GM12878 (cell line): ENCODE data around the gene SNAP29. TPM values are rescaled to one million over a fixed set of nuclear protein-coding genes. Genes with fewer than 3 reads are reported as not detected.

Experiments
- ATAC-seq: fragments of 200-7000 bp; cut with Tn5 transposase; 3 replicates; pipeline ENCODE4 v1.9.1; 2020; ENCODE audit warnings: mild to moderate bottlenecking, moderate library complexity
- BruUV-seq: library from RNA; stranded (reverse); fragments of 400-500 nt; replicated peaks from 2 replicates; lab custom pipeline; 2021; lab: Mats Ljungman, UMichigan
- CTCF ChIA-PET: fragments of 300-600 bp; sonication (Branson Sonifier 250); formaldehyde crosslinking; extraction: SDS; loops from one replicate; lab custom pipeline; 2021; ENCODE audit warnings: inconsistent platforms; lab: Yijun Ruan, JAX
- POLR2A ChIA-PET: fragments of 350-600 bp; formaldehyde crosslinking; extraction: SDS; loops from one replicate; lab custom pipeline; 2021; ENCODE audit warnings: inconsistent platforms; lab: Charles Lee
- RAD21 ChIA-PET: fragments of 300-600 bp; sonication (Branson Sonifier 250); formaldehyde crosslinking; loops from one replicate; lab custom pipeline; 2023; ENCODE audit warnings: antibody characterized with exemption; ENCODE audit not compliant: unreplicated experiment; lab: Charles Lee
- SMC1A ChIA-PET: fragments of 300-600 bp; sonication (Branson Sonifier 250); formaldehyde crosslinking; loops from one replicate; lab custom pipeline; 2023; ENCODE audit not compliant: unreplicated experiment, uncharacterized antibody; lab: Charles Lee
- DNase-seq: peaks from one replicate; pipeline ENCODE4 v3.0.0-alpha.2; 2011; ENCODE audit warnings: low read depth, low spot score
- FAIRE-seq: peaks from 3 replicates; lab custom pipeline; 2011; peaks lifted over from hg19 to GRCh38; lab: Jason Lieb, UNC
- H2AFZ ChIP-seq: 2 replicates; pipeline ENCODE4 v1.6.0; 2011; ENCODE audit warnings: low read depth, low read length, control low read depth; ENCODE audit not compliant: control insufficient read depth
- H3K27ac ChIP-seq: 2 replicates; pipeline ENCODE4 v1.5.1; 2011; ENCODE audit warnings: control low read depth; ENCODE audit not compliant: control insufficient read depth, insufficient read depth
- H3K27me3 ChIP-seq, 2 experiments: replicated peaks in 1 of 2; 2 replicates each; pipeline versions ENCODE4 v1.6.0 to v1.6.1; 2011; ENCODE audit warnings: low read length in 1 of 2; ENCODE audit not compliant: control insufficient read depth in 2 of 2, insufficient read depth in 2 of 2
- H3K36me3 ChIP-seq, 2 experiments: 2 replicates each; pipeline ENCODE4 v1.5.1; 2011; ENCODE audit warnings: low read length in 1 of 2; ENCODE audit not compliant: control insufficient read depth in 2 of 2, insufficient read depth in 2 of 2
- H3K4me1 ChIP-seq: 2 replicates; pipeline ENCODE4 v1.6.1; 2011; ENCODE audit warnings: mild to moderate bottlenecking, low read length, moderate library complexity, mixed read lengths; ENCODE audit not compliant: control insufficient read depth, insufficient read depth
- H3K4me2 ChIP-seq: 2 replicates; pipeline ENCODE4 v1.6.0; 2011; ENCODE audit warnings: control low read depth; ENCODE audit not compliant: control insufficient read depth, insufficient read depth
- H3K4me3 ChIP-seq: fragments of 200-600 bp; sonication (generic); 2 replicates; pipeline ENCODE4 v1.5.1; 2016
- H3K79me2 ChIP-seq: 2 replicates; pipeline ENCODE4 v1.6.0; 2011; ENCODE audit warnings: low read length; ENCODE audit not compliant: control insufficient read depth, insufficient read depth
- H3K9ac ChIP-seq: 2 replicates; pipeline ENCODE4 v1.8.0; 2011; ENCODE audit warnings: low read length, control low read depth, mixed read lengths; ENCODE audit not compliant: control insufficient read depth, insufficient read depth
- H3K9me3 ChIP-seq: replicated peaks from 3 replicates; pipeline ENCODE4 v1.5.1; 2011; ENCODE audit warnings: mild to moderate bottlenecking, low read length; ENCODE audit not compliant: control insufficient read depth, insufficient read depth
- H4K20me1 ChIP-seq: 2 replicates; pipeline ENCODE4 v1.6.0; 2011; ENCODE audit not compliant: control insufficient read depth, insufficient read depth
- ASH2L ChIP-seq: fragments of 300-600, 200-600 bp; sonication (generic); IDR thresholded peaks from 2 replicates; pipeline ENCODE4 v1.6.1; 2017; ENCODE audit warnings: low read depth, mild to moderate bottlenecking, borderline replicate concordance
- BRCA1 ChIP-seq: IDR thresholded peaks from 2 replicates; pipeline ENCODE4 v1.6.1; 2011; ENCODE audit warnings: low read depth, low read length, improper control_type of control experiment
- CHD1 ChIP-seq: IDR thresholded peaks from 2 replicates; pipeline ENCODE4 v1.6.1; 2012; ENCODE audit warnings: low read depth, low read length, improper control_type of control experiment
- PML ChIP-seq: IDR thresholded peaks from 2 replicates; pipeline ENCODE4 v1.6.1; 2012; ENCODE audit warnings: low read length, inconsistent platforms
- REST ChIP-seq: IDR thresholded peaks from 2 replicates; pipeline ENCODE4 v1.6.1; 2012; ENCODE audit warnings: mild to moderate bottlenecking, low read depth, low read length
- RFX5 ChIP-seq: IDR thresholded peaks from 2 replicates; pipeline ENCODE4 v1.6.1; 2011; ENCODE audit warnings: low read depth, low read length, improper control_type of control experiment
- SMAD1 ChIP-seq: fragments of 450-650 bp; IDR thresholded peaks from 2 replicates; pipeline ENCODE4 v1.6.1; 2018; ENCODE audit warnings: mild to moderate bottlenecking, low read depth; ENCODE audit not compliant: partially characterized antibody
- SREBF1 ChIP-seq: IDR thresholded peaks from 2 replicates; pipeline ENCODE4 v1.6.1; 2012; ENCODE audit warnings: mild to moderate bottlenecking, low read length
- TBL1XR1 ChIP-seq: IDR thresholded peaks from 2 replicates; pipeline ENCODE4 v1.6.1; 2012; ENCODE audit warnings: low read depth, low read length, improper control_type of control experiment
- WRNIP1 ChIP-seq: IDR thresholded peaks from 2 replicates; pipeline ENCODE4 v1.6.1; 2011; ENCODE audit warnings: low read depth, low read length, improper control_type of control experiment, borderline replicate concordance
- WGBS: methylation state at CpG from one replicate; pipeline ENCODE4 v1.1.6; 2016; ENCODE audit warnings: low lambda C conversion rate; ENCODE audit not compliant: insufficient replicate concordance, insufficient coverage; ENCODE audit errors: missing lambda C conversion rate; 5-methylcytosine and 5-hydroxymethylcytosine counted together
- in situ Hi-C: fragments of 300-500 bp; cut with MboI; formaldehyde crosslinking; loops from 9 replicates; pipeline ENCODE4 v1.14.3; 2018; ENCODE audit warnings: mixed read lengths
- intact Hi-C: fragments of 100-400 bp; cut with micrococcal nuclease; formaldehyde crosslinking; loops from one replicate; pipeline ENCODE4 v1.14.2; 2022; ENCODE audit not compliant: unreplicated experiment
- polyA plus RNA-seq, 11 experiments: library from polyadenylated mRNA; depleted of rRNA in 4 of 11; unstranded in 6 of 11; stranded (reverse) in 5 of 11; fragments of >200 nt; fragmentation: Nextera tagmentation in 4 of 11; fragmentation: Illumina TruSeq in 1 of 11; extraction: Ambion mirVana in 4 of 11; extraction: Trizol in 1 of 11; gene quantifications; 1 replicate in 1 of 11; 2 replicates in 10 of 11; pipeline versions ENCODE4 v1.2.1 to v1.2.3, GENCODE V29; 2011 to 2016; ENCODE audit warnings: inconsistent platforms in 2 of 11, missing spikeins in 2 of 11, low read depth in 1 of 11
- total RNA-seq, 4 experiments: library from RNA; depleted of rRNA in 3 of 4; stranded (reverse); fragments of >200 nt in 3 of 4; fragmentation: Illumina TruSeq in 1 of 4; extraction: Trizol in 1 of 4; gene quantifications; 2 replicates each; pipeline versions ENCODE4 v1.2.1 to v1.2.3, GENCODE V29; 2013 to 2021
- TF ChIP-seq, protein P1 (sequence below): fragments of 450-650 bp; formaldehyde crosslinking; IDR thresholded peaks from 2 replicates; pipeline ENCODE4 v1.4.0; 2022; ENCODE audit warnings: mild to moderate bottlenecking, moderate library complexity

The SNAP29 gene
- total and polyA plus RNA-seq, 10 of the 15 experiments (the other 5 are each of a cell fraction or from before 2014, with no cell fraction given), result 4.7 to 45.7 (median 27.9) TPM

- peaks cover 5% of the 10 kb centered on the region; the same call in 1 of the 2 replicates for H3K4me1 ChIP-seq
- WGBS, result 66% methylated on average over 4 of the region's 4 CpGs
- DNase-seq (no peak), FAIRE-seq (no peak), ATAC-seq (no peak)
- no peaks in the 10 kb centered on the region for H3K36me3 ChIP-seq
- H3K4me2 ChIP-seq, result no peak overlapping the region
- H3K4me3 ChIP-seq, result no peak overlapping the region
- ChIA-PET RAD21 (interaction anchor here (0.5 kb wide), 1 partner anchor 23 kb away, joined by 4 read pairs; no protein-coding TSS in a partner anchor), CTCF (no interaction called here), SMC1A (interaction anchor here (0.6 kb wide), 1 partner anchor 21 kb away, joined by 4 read pairs; no protein-coding TSS in a partner anchor), POLR2A (no interaction called here)
- H3K27ac ChIP-seq, result no peak overlapping the region
- TF ChIP-seq REST (no peak), PML (no peak), CHD1 (no peak), WRNIP1 (no peak), SREBF1 (no peak), RFX5 (no peak), SMAD1 (no peak), ASH2L (no peak), TBL1XR1 (no peak), BRCA1 (no peak)
- TF ChIP-seq, protein P1, sequence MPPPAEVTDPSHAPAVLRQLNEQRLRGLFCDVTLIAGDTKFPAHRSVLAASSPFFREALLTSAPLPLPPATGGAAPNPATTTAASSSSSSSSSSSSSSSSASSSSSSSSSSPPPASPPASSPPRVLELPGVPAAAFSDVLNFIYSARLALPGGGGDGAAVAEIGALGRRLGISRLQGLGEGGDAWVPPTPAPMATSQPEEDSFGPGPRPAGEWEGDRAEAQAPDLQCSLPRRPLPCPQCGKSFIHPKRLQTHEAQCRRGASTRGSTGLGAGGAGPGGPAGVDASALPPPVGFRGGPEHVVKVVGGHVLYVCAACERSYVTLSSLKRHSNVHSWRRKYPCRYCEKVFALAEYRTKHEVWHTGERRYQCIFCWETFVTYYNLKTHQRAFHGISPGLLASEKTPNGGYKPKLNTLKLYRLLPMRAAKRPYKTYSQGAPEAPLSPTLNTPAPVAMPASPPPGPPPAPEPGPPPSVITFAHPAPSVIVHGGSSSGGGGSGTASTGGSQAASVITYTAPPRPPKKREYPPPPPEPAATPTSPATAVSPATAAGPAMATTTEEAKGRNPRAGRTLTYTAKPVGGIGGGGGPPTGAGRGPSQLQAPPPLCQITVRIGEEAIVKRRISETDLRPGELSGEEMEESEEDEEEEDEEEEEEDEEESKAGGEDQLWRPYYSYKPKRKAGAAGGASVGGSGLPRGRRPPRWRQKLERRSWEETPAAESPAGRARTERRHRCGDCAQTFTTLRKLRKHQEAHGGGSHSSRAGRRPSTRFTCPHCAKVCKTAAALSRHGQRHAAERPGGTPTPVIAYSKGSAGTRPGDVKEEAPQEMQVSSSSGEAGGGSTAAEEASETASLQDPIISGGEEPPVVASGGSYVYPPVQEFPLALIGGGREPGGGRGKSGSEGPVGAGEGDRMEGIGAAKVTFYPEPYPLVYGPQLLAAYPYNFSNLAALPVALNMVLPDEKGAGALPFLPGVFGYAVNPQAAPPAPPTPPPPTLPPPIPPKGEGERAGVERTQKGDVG (CRISPR knock-in tag), result no peak
- no TSS peak for BruUV-seq
- no peaks in the 10 kb centered on the region for H4K20me1 ChIP-seq
- no peak overlapping the region for H3K9ac ChIP-seq
- intact Hi-C loops (no loop called here), in situ Hi-C loops (no loop called here)
- no peak overlapping the region for H2AFZ ChIP-seq
- H3K79me2 ChIP-seq, result no peaks in the 10 kb centered on the region
- H3K9me3 ChIP-seq, result no peaks in the 10 kb centered on the region
- H3K27me3 ChIP-seq, result no peaks in the 10 kb centered on the region
Measured at GRCh38 chr22:20905415-20906386, 46.9 kb downstream of the SNAP29 start.
